GM18526 (cell line): ENCODE results near the gene GRIK1.

Experiments used
- POLR2A ChIP-seq: IDR thresholded peaks from 3 replicates; pipeline ENCODE4 v1.6.1; 2011; ENCODE audit not compliant: insufficient read length; ENCODE audit errors: extremely low read depth

GRIK1 gene

GRCh38 chr21:29875036-29875716 lies 64.6 kb downstream of the GRIK1 start:
- no peak for TF ChIP-seq POLR2A

GRCh38 chr21:29873908-29874307 lies 65.9 kb downstream of the GRIK1 start:
- TF ChIP-seq POLR2A, result no peak

GRCh38 chr21:29870814-29871213 lies 69.0 kb downstream of the GRIK1 start:
- TF ChIP-seq POLR2A, result no peak

GRCh38 chr21:29867796-29868195 lies 72.0 kb downstream of the GRIK1 start:
- no peak for TF ChIP-seq POLR2A

- no peak for TF ChIP-seq POLR2A
Observed at GRCh38 chr21:29860346-29860745, 79.5 kb downstream of the GRIK1 start.

GRCh38 chr21:29857150-29857549 lies 82.6 kb downstream of the GRIK1 start:
- TF ChIP-seq POLR2A, result no peak

- TF ChIP-seq POLR2A, result no peak
Observed at GRCh38 chr21:29854795-29855194, 85.0 kb downstream of the GRIK1 start.

- TF ChIP-seq POLR2A, result no peak
Observed at GRCh38 chr21:29851611-29852010, 88.2 kb downstream of the GRIK1 start.

GRCh38 chr21:29849735-29850176 lies 90.0 kb downstream of the GRIK1 start:
- TF ChIP-seq POLR2A, result no peak

GRCh38 chr21:29843804-29844203 lies 96.0 kb downstream of the GRIK1 start:
- no peak for TF ChIP-seq POLR2A

GRCh38 chr21:29834617-29835016 lies 105.2 kb downstream of the GRIK1 start:
- no peak for TF ChIP-seq POLR2A

- no peak for TF ChIP-seq POLR2A
Observed at GRCh38 chr21:29832217-29832616, 107.6 kb downstream of the GRIK1 start.

- TF ChIP-seq POLR2A, result no peak
Observed at GRCh38 chr21:29829564-29830275, 110.1 kb downstream of the GRIK1 start.

GRCh38 chr21:29827647-29828046 lies 112.1 kb downstream of the GRIK1 start:
- no peak for TF ChIP-seq POLR2A

- no peak for TF ChIP-seq POLR2A
Observed at GRCh38 chr21:29827236-29827635, 112.6 kb downstream of the GRIK1 start.

- no peak for TF ChIP-seq POLR2A
Observed at GRCh38 chr21:29826386-29826785, 113.4 kb downstream of the GRIK1 start.

- TF ChIP-seq POLR2A, result no peak
Observed at GRCh38 chr21:29825936-29826335, 113.9 kb downstream of the GRIK1 start.
